HEK293 (cell line): ENCODE results near the gene TMCC2.

ENCODE experiments used
- GLIS1 ChIP-seq: fragments of 450-650 bp; formaldehyde crosslinking; IDR thresholded peaks from 2 replicates; pipeline ENCODE4 v1.5.1; 2016; ENCODE audit warnings: missing biosample characterization, missing genetic modification characterization
- MZF1 ChIP-seq: fragments of 450-650 bp; formaldehyde crosslinking; IDR thresholded peaks from 2 replicates; pipeline ENCODE4 v1.5.1; 2017; ENCODE audit warnings: missing biosample characterization, missing genetic modification characterization, borderline replicate concordance
- ZBTB1 ChIP-seq: fragments of 450-650 bp; formaldehyde crosslinking; IDR thresholded peaks from 2 replicates; pipeline ENCODE4 v1.5.1; 2016; ENCODE audit warnings: missing biosample characterization, missing genetic modification characterization
- ZBTB48 ChIP-seq: fragments of 450-650 bp; formaldehyde crosslinking; IDR thresholded peaks from 2 replicates; pipeline ENCODE4 v1.5.1; 2016; ENCODE audit warnings: missing biosample characterization, missing genetic modification characterization
- ZEB2 ChIP-seq: fragments of 450-650 bp; formaldehyde crosslinking; IDR thresholded peaks from 2 replicates; pipeline ENCODE4 v1.5.1; 2016; ENCODE audit warnings: missing biosample characterization, missing genetic modification characterization
- ZNF146 ChIP-seq: fragments of 450-650 bp; formaldehyde crosslinking; IDR thresholded peaks from 2 replicates; pipeline ENCODE4 v1.5.1; 2016; ENCODE audit warnings: missing biosample characterization, missing genetic modification characterization
- ZNF23 ChIP-seq: fragments of 450-650 bp; formaldehyde crosslinking; IDR thresholded peaks from 2 replicates; pipeline ENCODE4 v1.5.1; 2016; ENCODE audit warnings: missing biosample characterization, missing genetic modification characterization, borderline replicate concordance
- ZNF266 ChIP-seq: fragments of 450-650 bp; formaldehyde crosslinking; IDR thresholded peaks from 2 replicates; pipeline ENCODE4 v1.5.1; 2016; ENCODE audit warnings: missing biosample characterization, missing genetic modification characterization, low read depth
- ZNF433 ChIP-seq: fragments of 450-650 bp; formaldehyde crosslinking; IDR thresholded peaks from 2 replicates; pipeline ENCODE4 v1.5.1; 2016; ENCODE audit warnings: missing biosample characterization, missing genetic modification characterization, low read depth
- ZNF48 ChIP-seq: fragments of 450-650 bp; formaldehyde crosslinking; IDR thresholded peaks from 2 replicates; pipeline ENCODE4 v1.5.1; 2016; ENCODE audit warnings: missing biosample characterization, missing genetic modification characterization
- ZNF555 ChIP-seq: fragments of 450-650 bp; formaldehyde crosslinking; conservative IDR thresholded peaks from 2 replicates; pipeline ENCODE4 v1.5.1; 2017; ENCODE audit warnings: missing biosample characterization, mild to moderate bottlenecking, missing genetic modification characterization, inconsistent platforms
- ZNF600 ChIP-seq: fragments of 450-650 bp; formaldehyde crosslinking; IDR thresholded peaks from 2 replicates; pipeline ENCODE4 v1.5.1; 2016; ENCODE audit warnings: missing biosample characterization, missing genetic modification characterization
- ZNF658 ChIP-seq: fragments of 450-650 bp; formaldehyde crosslinking; IDR thresholded peaks from 2 replicates; pipeline ENCODE4; 2016; ENCODE audit warnings: missing biosample characterization, missing genetic modification characterization
- ZSCAN30 ChIP-seq: fragments of 450-650 bp; IDR thresholded peaks from 2 replicates; pipeline ENCODE4 v1.5.1; 2018; ENCODE audit warnings: missing biosample characterization, mild to moderate bottlenecking, missing genetic modification characterization, moderate library complexity
- ZXDB ChIP-seq: fragments of 450-650 bp; formaldehyde crosslinking; IDR thresholded peaks from 2 replicates; pipeline ENCODE4 v1.5.1; 2016; ENCODE audit warnings: missing biosample characterization, missing genetic modification characterization
- TF ChIP-seq, protein P1 (sequence below): fragments of 450-650 bp; formaldehyde crosslinking; IDR thresholded peaks from 2 replicates; pipeline ENCODE4 v1.5.1; 2016; ENCODE audit warnings: missing biosample characterization, missing genetic modification characterization
- TF ChIP-seq, protein P2 (sequence below): IDR thresholded peaks from 2 replicates; pipeline ENCODE4 v1.6.1; 2011; ENCODE audit warnings: mild to moderate bottlenecking, low read depth, low read length, borderline replicate concordance
- TF ChIP-seq, protein P3 (sequence below): fragments of 450-650 bp; formaldehyde crosslinking; IDR thresholded peaks from 2 replicates; pipeline ENCODE4 v1.5.1; 2017; ENCODE audit warnings: missing biosample characterization, missing genetic modification characterization
- TF ChIP-seq, protein P4 (sequence below): fragments of 450-650 bp; formaldehyde crosslinking; IDR thresholded peaks from 2 replicates; pipeline ENCODE4 v1.5.1; 2017; ENCODE audit warnings: missing biosample characterization, missing genetic modification characterization
- TF ChIP-seq, protein P5 (sequence below): fragments of 450-650 bp; formaldehyde crosslinking; IDR thresholded peaks from 2 replicates; pipeline ENCODE4 v1.5.1; 2016; ENCODE audit warnings: missing biosample characterization, missing genetic modification characterization
- TF ChIP-seq, protein P6 (sequence below): fragments of 450-650 bp; formaldehyde crosslinking; IDR thresholded peaks from 2 replicates; pipeline ENCODE4 v1.5.1; 2016; ENCODE audit warnings: missing biosample characterization, missing genetic modification characterization
- TF ChIP-seq, protein P7 (sequence below): fragments of 450-650 bp; formaldehyde crosslinking; IDR thresholded peaks from 2 replicates; pipeline ENCODE4 v1.5.1; 2017; ENCODE audit warnings: missing biosample characterization, missing genetic modification characterization
- TF ChIP-seq, protein P8 (sequence below): fragments of 450-650 bp; formaldehyde crosslinking; IDR thresholded peaks from 2 replicates; pipeline ENCODE4 v1.5.1; 2016; ENCODE audit warnings: missing biosample characterization, missing genetic modification characterization
- TF ChIP-seq, protein P9 (sequence below): fragments of 450-650 bp; formaldehyde crosslinking; IDR thresholded peaks from 2 replicates; pipeline ENCODE4 v1.5.1; 2016; ENCODE audit warnings: missing biosample characterization, missing genetic modification characterization, low read depth
- TF ChIP-seq, protein P10 (sequence below): fragments of 450-650 bp; formaldehyde crosslinking; IDR thresholded peaks from 2 replicates; pipeline ENCODE4 v1.5.1; 2016; ENCODE audit warnings: missing biosample characterization, missing genetic modification characterization

Gene TMCC2

DNA sequence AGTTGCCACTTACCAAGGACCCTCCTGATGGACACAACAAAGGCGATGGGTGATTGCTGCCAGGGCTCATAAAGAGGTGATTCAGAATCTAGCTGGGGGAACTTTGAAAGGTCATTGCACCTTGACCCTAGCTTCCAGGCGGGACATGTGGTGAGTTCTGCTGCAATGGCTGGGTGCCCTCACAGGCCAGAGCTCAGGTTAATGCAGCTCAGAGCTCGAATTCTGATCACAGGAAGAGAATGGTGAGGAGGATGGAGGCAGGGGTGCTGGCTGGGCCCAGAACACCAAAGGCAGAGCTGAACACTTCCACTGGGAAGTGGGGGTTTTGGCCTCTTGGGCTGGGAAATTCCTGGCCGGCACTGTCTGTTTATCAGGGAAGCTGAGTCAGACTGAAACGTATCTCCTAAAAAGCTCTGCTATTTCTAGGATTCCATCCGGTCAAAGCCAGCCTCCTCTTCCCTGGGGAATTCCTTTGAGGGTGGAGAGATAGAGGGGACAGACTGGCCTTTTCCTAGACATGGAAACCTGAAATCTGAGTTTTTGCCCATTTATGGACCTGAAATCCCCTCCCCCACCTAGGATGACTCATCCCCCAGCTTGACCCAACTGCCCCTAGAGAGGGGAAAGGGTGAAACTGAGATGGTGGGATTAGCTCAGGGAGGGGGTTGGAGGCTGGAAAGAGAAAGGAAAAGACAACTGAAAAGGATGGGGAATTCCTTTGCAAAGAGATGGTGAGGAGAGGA is 66.6 kb downstream of the TMCC2 start (continued):
- TF ChIP-seq, protein P1, sequence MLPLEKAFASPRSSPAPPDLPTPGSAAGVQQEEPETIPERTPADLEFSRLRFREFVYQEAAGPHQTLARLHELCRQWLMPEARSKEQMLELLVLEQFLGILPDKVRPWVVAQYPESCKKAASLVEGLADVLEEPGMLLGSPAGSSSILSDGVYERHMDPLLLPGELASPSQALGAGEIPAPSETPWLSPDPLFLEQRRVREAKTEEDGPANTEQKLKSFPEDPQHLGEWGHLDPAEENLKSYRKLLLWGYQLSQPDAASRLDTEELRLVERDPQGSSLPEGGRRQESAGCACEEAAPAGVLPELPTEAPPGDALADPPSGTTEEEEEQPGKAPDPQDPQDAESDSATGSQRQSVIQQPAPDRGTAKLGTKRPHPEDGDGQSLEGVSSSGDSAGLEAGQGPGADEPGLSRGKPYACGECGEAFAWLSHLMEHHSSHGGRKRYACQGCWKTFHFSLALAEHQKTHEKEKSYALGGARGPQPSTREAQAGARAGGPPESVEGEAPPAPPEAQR (tag by site-specific recombination), result no peak
- TF ChIP-seq, protein P2, sequence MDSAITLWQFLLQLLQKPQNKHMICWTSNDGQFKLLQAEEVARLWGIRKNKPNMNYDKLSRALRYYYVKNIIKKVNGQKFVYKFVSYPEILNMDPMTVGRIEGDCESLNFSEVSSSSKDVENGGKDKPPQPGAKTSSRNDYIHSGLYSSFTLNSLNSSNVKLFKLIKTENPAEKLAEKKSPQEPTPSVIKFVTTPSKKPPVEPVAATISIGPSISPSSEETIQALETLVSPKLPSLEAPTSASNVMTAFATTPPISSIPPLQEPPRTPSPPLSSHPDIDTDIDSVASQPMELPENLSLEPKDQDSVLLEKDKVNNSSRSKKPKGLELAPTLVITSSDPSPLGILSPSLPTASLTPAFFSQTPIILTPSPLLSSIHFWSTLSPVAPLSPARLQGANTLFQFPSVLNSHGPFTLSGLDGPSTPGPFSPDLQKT, result no peak
- TF ChIP-seq, protein P3, sequence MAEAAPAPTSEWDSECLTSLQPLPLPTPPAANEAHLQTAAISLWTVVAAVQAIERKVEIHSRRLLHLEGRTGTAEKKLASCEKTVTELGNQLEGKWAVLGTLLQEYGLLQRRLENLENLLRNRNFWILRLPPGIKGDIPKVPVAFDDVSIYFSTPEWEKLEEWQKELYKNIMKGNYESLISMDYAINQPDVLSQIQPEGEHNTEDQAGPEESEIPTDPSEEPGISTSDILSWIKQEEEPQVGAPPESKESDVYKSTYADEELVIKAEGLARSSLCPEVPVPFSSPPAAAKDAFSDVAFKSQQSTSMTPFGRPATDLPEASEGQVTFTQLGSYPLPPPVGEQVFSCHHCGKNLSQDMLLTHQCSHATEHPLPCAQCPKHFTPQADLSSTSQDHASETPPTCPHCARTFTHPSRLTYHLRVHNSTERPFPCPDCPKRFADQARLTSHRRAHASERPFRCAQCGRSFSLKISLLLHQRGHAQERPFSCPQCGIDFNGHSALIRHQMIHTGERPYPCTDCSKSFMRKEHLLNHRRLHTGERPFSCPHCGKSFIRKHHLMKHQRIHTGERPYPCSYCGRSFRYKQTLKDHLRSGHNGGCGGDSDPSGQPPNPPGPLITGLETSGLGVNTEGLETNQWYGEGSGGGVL (tag by site-specific recombination), result peak; percentile 78
- TF ChIP-seq ZEB2 (tag by site-specific recombination) (peak; percentile 76), ZNF555 (tag by site-specific recombination) (no peak), ZXDB (tag by site-specific recombination) (peak; percentile 25; the same call in 1 of the 2 replicates), ZBTB1 (tag by site-specific recombination) (no peak), ZNF146 (tag by site-specific recombination) (no peak), ZSCAN30 (tag by site-specific recombination) (no peak), ZNF600 (tag by site-specific recombination) (no peak), ZNF23 (no peak), ZNF433 (no peak), ZNF658 (tag by site-specific recombination) (no peak), ZBTB48 (tag by site-specific recombination) (no peak), GLIS1 (tag by site-specific recombination) (no peak), MZF1 (tag by site-specific recombination) (no peak), ZNF266 (tag by site-specific recombination) (no peak), ZNF48 (tag by site-specific recombination) (no peak)
- TF ChIP-seq, protein P4, sequence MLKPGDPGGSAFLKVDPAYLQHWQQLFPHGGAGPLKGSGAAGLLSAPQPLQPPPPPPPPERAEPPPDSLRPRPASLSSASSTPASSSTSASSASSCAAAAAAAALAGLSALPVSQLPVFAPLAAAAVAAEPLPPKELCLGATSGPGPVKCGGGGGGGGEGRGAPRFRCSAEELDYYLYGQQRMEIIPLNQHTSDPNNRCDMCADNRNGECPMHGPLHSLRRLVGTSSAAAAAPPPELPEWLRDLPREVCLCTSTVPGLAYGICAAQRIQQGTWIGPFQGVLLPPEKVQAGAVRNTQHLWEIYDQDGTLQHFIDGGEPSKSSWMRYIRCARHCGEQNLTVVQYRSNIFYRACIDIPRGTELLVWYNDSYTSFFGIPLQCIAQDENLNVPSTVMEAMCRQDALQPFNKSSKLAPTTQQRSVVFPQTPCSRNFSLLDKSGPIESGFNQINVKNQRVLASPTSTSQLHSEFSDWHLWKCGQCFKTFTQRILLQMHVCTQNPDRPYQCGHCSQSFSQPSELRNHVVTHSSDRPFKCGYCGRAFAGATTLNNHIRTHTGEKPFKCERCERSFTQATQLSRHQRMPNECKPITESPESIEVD (tag by site-specific recombination), result peak; percentile 70; the same call in 1 of the 2 replicates
- TF ChIP-seq, protein P5, sequence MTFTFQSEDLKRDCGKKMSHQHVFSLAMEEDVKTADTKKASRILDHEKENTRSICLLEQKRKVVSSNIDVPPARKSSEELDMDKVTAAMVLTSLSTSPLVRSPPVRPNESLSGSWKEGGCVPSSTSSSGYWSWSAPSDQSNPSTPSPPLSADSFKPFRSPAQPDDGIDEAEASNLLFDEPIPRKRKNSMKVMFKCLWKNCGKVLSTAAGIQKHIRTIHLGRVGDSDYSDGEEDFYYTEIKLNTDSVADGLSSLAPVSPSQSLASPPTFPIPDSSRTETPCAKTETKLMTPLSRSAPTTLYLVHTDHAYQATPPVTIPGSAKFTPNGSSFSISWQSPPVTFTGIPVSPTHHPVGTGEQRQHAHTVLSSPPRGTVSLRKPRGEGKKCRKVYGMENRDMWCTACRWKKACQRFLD (tag by site-specific recombination), result no peak
- TF ChIP-seq, protein P6, sequence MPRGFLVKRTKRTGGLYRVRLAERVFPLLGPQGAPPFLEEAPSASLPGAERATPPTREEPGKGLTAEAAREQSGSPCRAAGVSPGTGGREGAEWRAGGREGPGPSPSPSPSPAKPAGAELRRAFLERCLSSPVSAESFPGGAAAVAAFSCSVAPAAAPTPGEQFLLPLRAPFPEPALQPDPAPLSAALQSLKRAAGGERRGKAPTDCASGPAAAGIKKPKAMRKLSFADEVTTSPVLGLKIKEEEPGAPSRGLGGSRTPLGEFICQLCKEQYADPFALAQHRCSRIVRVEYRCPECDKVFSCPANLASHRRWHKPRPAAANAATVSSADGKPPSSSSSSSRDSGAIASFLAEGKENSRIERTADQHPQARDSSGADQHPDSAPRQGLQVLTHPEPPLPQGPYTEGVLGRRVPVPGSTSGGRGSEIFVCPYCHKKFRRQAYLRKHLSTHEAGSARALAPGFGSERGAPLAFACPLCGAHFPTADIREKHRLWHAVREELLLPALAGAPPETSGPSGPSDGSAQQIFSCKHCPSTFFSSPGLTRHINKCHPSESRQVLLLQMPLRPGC (tag by site-specific recombination), result peak; percentile 64
- TF ChIP-seq, protein P7, sequence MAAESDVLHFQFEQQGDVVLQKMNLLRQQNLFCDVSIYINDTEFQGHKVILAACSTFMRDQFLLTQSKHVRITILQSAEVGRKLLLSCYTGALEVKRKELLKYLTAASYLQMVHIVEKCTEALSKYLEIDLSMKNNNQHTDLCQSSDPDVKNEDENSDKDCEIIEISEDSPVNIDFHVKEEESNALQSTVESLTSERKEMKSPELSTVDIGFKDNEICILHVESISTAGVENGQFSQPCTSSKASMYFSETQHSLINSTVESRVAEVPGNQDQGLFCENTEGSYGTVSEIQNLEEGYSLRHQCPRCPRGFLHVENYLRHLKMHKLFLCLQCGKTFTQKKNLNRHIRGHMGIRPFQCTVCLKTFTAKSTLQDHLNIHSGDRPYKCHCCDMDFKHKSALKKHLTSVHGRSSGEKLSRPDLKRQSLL, result no peak
- TF ChIP-seq, protein P8, sequence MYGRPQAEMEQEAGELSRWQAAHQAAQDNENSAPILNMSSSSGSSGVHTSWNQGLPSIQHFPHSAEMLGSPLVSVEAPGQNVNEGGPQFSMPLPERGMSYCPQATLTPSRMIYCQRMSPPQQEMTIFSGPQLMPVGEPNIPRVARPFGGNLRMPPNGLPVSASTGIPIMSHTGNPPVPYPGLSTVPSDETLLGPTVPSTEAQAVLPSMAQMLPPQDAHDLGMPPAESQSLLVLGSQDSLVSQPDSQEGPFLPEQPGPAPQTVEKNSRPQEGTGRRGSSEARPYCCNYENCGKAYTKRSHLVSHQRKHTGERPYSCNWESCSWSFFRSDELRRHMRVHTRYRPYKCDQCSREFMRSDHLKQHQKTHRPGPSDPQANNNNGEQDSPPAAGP (tag by site-specific recombination), result peak; percentile 63; the same call in 1 of the 2 replicates
- TF ChIP-seq, protein P9, sequence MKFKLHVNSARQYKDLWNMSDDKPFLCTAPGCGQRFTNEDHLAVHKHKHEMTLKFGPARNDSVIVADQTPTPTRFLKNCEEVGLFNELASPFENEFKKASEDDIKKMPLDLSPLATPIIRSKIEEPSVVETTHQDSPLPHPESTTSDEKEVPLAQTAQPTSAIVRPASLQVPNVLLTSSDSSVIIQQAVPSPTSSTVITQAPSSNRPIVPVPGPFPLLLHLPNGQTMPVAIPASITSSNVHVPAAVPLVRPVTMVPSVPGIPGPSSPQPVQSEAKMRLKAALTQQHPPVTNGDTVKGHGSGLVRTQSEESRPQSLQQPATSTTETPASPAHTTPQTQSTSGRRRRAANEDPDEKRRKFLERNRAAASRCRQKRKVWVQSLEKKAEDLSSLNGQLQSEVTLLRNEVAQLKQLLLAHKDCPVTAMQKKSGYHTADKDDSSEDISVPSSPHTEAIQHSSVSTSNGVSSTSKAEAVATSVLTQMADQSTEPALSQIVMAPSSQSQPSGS (tag by site-specific recombination), result no peak
- TF ChIP-seq, protein P10, sequence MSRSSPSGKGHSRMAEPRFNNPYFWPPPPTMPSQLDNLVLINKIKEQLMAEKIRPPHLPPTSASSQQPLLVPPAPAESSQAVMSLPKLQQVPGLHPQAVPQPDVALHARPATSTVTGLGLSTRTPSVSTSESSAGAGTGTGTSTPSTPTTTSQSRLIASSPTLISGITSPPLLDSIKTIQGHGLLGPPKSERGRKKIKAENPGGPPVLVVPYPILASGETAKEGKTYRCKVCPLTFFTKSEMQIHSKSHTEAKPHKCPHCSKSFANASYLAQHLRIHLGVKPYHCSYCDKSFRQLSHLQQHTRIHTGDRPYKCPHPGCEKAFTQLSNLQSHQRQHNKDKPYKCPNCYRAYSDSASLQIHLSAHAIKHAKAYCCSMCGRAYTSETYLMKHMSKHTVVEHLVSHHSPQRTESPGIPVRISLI, result no peak
